NAMALWA (cell line): ENCODE data around the gene DIRAS1.
"Not testable (repeated sequence)": the region's sequence is repeated elsewhere in the genome, so short reads cannot be mapped to it uniquely, and the experiment has no call there.

Experiments used
- DNase-seq: peaks from one replicate; pipeline ENCODE4 v3.0.0-alpha.2; 2015; ENCODE audit warnings: low spot score

Gene DIRAS1

GRCh38 chr19:2726904-2727639 is 5.9 kb upstream of the DIRAS1 start:
- no peak for DNase-seq

DNA sequence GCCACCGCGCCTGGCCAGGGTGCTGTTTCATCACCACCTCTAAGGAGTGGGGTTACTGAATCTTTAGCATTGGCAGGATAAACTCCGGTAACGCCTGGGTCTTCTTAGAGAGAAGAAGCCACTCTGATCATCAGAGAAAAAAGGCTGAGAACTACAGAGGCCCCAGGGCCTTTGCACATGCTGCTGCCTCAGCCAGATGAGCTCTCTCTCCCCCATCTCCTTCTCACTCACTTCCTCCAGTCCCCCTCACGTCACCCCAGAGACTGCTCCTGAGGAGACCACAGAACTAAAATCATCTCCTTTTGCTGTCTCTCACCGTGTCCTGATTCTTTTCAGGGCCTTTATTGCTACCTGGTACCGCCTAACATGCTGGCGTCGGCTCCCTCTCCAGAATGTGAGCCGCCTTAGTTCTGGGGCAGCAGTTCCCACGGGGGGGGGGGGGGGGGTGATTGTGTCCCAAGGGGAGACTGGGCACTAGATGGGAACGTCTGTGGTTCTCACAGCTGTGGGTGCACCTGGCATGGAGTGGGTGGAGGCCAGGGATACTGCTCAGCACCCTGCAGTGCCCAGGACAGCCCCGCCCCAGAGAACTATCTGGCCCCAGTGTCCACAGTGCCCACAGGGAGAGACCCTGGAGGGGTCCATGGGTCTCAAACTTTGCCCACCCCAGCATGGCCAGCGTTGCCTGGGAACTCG is 5.1 kb upstream of the DIRAS1 start:
- DNase-seq = no peak

DNA sequence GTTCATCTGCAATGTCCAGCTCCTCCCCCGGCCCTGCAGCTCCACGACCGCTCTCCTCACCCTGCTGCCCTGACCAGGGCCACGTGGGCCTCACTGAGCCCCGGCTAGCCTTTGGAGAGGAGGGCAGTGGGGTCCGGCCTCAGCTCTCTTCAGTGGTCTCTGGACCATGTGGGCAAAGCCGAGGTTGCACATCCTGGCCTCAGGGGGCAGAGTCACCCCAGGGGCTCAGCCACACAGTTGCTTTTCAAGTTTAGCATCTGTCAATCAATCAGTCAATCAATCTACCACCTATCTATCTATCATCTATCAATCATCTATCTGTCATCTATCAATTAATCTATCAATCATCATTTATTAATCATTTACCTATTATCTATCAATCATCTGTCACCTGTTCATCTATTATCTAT is 3.0 kb upstream of the DIRAS1 start:
- DNase-seq = no peak

DNA sequence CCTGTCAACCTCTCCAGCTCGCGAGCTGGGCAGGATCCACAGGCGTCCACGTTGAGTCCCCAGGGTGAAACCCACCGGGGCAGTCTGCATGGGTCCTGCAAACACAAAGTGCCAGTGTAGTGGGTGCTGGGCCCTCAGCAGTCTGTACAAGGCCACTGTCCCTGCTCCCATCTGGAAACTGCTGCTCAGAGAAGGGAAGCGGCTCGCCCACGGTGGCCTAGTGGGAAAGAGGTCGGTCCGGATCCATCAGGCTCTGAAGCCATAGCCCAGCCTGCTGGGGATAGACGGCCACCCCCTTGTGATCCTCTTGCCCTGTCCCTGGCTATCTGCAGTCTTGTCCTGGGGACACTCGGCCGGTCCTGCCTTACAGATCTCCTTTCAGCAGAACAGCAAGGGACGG is 2.6 kb upstream of the DIRAS1 start:
- DNase-seq = no peak

DNA sequence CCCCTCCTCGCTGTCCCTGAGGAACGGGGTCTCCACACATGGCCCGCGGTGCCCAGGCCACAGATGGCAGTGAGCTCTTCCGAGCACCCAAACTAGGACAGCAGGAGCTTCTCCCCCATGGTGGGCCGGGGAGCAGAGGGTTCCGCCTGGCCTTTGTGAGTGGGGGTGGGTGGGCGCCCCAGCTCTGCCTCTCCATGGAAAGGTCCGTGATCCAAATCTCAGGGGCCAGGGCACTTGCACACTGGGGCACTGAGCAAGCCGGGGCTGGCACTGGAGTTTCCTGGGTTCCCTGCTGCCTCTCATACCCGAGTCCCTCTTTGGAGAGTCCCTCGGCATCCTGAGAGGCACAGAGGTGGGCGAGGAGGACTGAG is 2.2 kb upstream of the DIRAS1 start:
- no peak for DNase-seq

DNA sequence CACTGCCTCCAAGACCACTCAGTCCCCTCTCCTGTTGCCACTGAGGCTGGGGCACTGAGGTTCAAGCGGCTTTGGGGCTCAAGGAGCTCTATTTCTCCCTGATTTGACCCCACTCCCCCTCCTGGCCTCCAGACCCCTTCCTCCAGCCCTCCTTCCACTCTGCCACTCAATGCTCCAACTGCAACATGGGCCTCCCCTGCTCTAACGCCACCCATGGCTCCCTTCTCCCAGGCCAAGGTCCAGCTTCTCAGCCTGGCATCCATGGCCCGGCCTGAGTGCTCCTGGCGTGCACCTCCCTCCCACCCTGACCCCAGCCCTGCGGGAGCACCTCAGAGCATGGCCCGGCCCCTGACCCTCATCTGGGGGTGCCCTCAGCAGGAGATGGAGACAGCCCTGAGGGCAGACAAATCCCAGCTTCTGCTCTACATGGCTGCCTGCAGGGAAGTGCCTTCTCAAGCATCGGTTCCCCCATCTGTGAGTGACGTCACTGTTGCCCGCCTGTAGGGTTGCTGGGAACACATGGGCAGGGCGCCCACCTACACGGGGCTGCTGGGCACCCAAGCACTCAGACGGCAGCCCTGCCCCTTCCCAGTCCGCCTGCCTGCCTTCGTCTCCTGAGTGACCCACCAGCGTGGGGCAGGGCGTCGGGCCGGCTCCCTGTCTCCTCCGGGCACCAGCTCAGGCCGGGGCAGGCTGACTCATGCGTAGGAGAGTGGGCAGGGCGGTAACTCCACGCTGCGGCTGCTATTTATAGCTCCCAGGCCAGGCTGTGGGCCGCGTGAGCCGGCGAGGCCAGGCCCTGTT is 1.6 kb upstream of the DIRAS1 start:
- no peak for DNase-seq

- no peak for DNase-seq
Measured at GRCh38 chr19:2721570-2722540, 683 bp upstream of the DIRAS1 start.

DNA sequence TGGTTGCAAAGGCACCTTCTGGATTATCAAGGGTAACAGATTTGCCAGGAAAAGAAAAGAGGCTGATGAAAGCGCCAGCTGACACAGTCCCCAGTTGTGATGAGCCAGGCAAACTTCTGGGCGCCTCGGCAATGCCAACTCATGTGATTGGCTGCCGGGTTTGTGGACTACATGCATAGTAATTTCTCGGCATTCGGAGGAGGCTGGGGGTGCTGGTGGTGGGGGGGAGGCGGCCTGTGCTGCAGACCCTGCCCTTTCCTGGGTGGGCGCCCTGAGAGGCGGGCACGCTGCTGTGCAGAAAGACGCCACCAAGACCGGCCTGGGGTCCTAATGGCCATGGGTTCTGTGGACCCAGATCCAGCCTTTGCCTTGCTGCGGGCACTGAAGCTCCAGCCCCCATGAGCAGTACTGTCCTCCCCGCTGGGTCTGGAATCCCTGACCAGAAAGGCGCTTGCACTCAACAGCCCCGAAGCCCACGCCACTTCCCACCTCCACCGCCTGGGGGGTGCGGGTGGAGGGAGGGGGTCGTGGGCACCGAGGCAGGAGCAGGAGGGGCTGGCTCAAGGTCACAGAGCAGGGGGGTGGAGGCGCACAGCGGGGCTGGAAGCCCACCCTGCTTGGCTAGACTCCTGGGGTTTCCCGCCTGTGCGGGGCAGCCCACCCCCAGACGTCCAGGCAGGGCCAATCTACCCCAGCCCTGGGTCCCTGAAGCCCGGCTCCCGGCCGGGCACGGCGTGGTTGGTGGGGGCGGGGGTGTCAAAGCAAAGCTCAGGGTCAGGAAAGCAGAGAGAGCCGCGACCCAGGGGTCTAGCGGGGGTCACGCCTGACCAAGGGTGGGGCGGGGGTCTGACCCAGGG is 1.0 kb downstream of the DIRAS1 start:
- no peak for DNase-seq

DNA sequence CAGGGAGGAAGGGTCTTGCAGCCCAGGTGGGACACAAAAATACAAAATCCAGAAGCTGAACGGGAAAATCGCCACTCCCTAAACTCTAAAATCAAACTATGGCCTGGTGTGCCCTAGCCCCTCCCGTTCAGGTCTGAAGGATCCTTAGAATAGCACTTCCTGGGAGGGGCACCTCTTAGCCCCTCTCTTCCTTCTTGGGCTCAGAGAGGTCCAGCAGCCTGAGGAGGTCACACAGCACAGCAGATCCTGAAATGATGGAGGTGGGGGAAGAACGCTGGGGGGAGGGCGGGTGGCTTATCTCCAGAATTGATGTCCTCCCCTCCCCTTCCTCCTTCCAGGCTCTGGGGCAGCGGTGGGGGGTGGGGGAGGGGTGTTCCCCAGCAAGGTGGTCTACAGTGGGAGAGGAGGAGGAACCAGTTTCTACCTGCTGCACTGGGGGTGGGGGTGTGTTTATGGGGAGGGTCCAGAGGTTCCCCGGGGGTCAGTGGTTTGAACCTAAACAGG is 1.9 kb downstream of the DIRAS1 start:
- DNase-seq = no peak

- no peak for DNase-seq
Measured at GRCh38 chr19:2717638-2718541, 3.3 kb downstream of the DIRAS1 start.

DNA sequence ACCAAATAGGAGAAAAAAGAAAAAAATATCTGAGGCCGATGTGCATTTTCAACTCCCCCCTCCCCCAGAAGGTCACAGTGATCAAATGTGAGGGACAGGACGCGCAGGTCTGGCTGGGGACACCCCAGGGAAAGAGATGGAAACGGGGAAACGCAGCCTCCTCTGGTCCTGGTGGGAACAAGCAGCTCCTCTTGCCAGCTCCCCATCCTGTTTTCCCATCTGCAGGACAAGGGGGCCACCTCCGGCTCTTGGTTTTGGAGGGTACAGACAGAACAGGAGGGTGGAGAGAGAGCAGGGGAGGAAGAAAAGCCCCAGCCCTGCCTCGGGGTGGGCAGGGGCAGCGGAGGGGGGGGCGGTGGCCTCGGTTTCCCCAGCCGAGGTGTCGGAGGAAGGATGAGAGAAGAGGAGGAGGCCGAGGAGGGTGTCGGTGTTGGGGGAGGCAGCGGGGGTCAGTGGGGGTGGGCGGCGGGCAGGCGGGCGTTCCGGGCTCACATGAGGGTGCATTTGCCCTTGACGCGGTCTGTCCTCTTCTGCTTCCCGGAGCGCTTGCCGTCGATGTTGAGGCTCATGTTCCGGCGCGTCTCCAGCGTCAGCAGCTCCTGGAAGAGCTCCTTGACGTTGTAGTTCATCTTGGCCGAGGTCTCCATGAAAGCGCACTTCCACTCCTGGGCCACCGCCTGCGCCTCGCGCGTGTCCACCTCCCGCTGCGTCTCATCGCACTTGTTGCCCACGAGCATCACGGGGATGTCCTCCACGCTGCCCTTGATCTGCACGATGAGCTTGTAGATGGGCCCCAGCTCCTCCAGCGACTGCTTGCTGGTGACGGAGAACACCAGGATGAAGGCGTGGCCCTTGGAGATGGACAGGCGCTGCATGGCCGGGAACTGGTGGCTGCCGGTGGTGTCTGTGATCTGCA is 4.2 kb downstream of the DIRAS1 start:
- no peak for DNase-seq

DNA sequence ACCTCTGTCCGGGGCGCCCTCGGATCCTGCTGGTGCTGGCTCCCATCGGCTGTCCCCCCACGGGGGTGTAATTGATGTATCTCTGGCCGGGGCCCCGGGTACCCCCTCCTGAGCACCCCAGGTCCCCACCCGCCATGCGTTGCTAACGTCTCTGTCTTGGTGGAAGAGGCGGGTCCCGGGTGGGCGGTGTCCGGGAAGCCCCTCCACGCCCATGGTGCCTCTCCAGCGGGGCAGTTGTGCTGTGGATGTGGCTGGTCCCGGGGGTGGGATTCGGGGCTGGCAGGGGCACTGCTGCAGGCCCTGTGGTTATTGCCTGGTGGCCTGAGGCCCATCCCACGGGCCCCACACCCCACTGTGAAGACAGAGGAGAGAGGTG is 4.9 kb downstream of the DIRAS1 start:
- DNase-seq = no peak

- DNase-seq = no peak
Measured at GRCh38 chr19:2715470-2716274, 5.5 kb downstream of the DIRAS1 start.

DNA sequence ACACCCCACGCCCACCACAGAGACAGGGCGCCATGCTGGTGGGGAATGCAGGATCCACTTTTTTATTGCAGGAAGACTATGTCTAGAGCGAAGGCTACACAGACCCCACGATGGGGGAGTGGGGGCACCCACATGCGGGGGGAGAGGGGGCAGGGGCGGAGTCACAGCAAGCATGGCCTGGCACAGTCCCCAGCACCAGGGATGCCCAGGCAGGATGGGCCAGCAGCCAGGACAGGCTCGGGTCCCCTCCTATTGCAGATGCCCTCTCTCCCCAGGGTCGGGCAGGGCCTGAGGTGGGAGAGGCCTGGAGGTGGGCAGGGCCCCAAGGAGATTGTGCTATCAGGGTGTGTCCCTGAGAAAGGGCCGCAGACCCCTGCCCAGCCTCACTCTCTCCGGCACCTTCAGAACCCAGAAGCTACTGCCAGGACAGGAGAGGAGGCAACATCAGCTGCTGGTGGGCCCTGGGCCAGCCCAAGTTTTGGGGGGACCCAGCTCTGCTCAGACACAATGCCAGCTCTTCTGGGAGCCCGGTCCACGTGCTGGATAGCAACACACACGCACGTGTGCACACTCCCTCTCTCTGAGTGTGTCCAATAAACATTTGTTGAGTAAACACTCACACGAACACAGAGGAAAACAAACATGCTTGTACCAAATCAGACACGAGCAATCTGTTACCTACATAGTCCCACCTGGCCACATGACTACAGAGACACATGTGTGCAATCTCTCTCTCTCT is 6.5 kb downstream of the DIRAS1 start:
- DNase-seq = no peak

- not testable (repeated sequence) for DNase-seq
Measured at GRCh38 chr19:2714102-2714501, 7.1 kb downstream of the DIRAS1 start.

GRCh38 chr19:2713170-2713569 is 8.0 kb downstream of the DIRAS1 start:
- not testable (repeated sequence) for DNase-seq

- DNase-seq = no peak
Measured at GRCh38 chr19:2711875-2712205, 9.3 kb downstream of the DIRAS1 start.
